CD14-positive monocyte (primary cell): Measurements from ENCODE around the gene EIF5A2. TPM values are rescaled to one million over a fixed set of nuclear protein-coding genes. Genes with fewer than 3 reads are reported as not detected.
"Not testable (repeated sequence)": the region's sequence is repeated elsewhere in the genome, so short reads cannot be mapped to it uniquely, and the experiment has no call there.

ENCODE experiments used
- DNase-seq, 3 donors: peaks; one replicate each; pipeline ENCODE4 v3.0.0-alpha.2; 2011 to 2022
- H2AFZ ChIP-seq: 2 replicates; pipeline ENCODE4 v1.6.0; 2012; ENCODE audit warnings: mild to moderate bottlenecking, low read depth, low read length, inconsistent platforms; ENCODE audit not compliant: insufficient read depth, poor library complexity, severe bottlenecking
- H3K27ac ChIP-seq, 2 donors: 1 replicate in 1 of 2; 2 replicates in 1 of 2; pipeline ENCODE4 v1.5.1; 2012 to 2013; ENCODE audit warnings: low read length in 2 of 2, control low read depth in 1 of 2, inconsistent platforms in 1 of 2, low read depth in 1 of 2, mild to moderate bottlenecking in 1 of 2
- H3K27me3 ChIP-seq, 2 donors: one replicate each; pipeline versions ENCODE4 v1.6.0 to v1.6.1; 2011 to 2013; ENCODE audit warnings: low read length in 2 of 2; ENCODE audit not compliant: control insufficient read depth in 2 of 2, insufficient read depth in 2 of 2
- H3K36me3 ChIP-seq, 2 donors: replicated peaks in 1 of 2; 1 replicate in 1 of 2; 2 replicates in 1 of 2; pipeline versions ENCODE4 v1.5.1 to v1.6.1; 2012 to 2013; ENCODE audit warnings: low read length in 2 of 2, control low read depth in 1 of 2, inconsistent platforms in 1 of 2, mild to moderate bottlenecking in 1 of 2; ENCODE audit not compliant: insufficient read depth in 2 of 2, control insufficient read depth in 1 of 2
- H3K4me1 ChIP-seq, 2 donors: 1 replicate in 1 of 2; 2 replicates in 1 of 2; pipeline versions ENCODE4 v1.5.1 to v1.6.1; 2012 to 2013; ENCODE audit warnings: low read length in 2 of 2, control low read depth in 1 of 2, inconsistent platforms in 1 of 2, mild to moderate bottlenecking in 1 of 2, moderate library complexity in 1 of 2; ENCODE audit not compliant: insufficient read depth in 2 of 2, control insufficient read depth in 1 of 2
- H3K4me2 ChIP-seq: replicated peaks from 2 replicates; pipeline ENCODE3; 2012; ENCODE audit warnings: low read length, moderate library complexity, mild to moderate bottlenecking; ENCODE audit not compliant: poor library complexity, severe bottlenecking; ENCODE audit errors: extremely low read depth
- H3K4me3 ChIP-seq, 3 experiments: fragments of 200-600 bp in 1 of 3; sonication (generic) in 1 of 3; replicated peaks in 1 of 3; 1 replicate in 2 of 3; 2 replicates in 1 of 3; pipeline ENCODE4 v1.5.1; 2011 to 2013; ENCODE audit warnings: low read length in 3 of 3, mild to moderate bottlenecking in 3 of 3, control low read depth in 2 of 3, low read depth in 2 of 3, inconsistent platforms in 1 of 3, moderate library complexity in 1 of 3
- H3K79me2 ChIP-seq: 2 replicates; pipeline ENCODE4 v1.6.0; 2012; ENCODE audit warnings: mild to moderate bottlenecking, control low read depth, inconsistent platforms, low read length, moderate library complexity; ENCODE audit not compliant: insufficient read depth
- H3K9ac ChIP-seq: 2 replicates; pipeline ENCODE4 v1.6.0; 2017; ENCODE audit warnings: low read length, mild to moderate bottlenecking; ENCODE audit not compliant: insufficient read depth, poor library complexity, severe bottlenecking
- H3K9me3 ChIP-seq, 2 donors: replicated peaks in 1 of 2; 1 replicate in 1 of 2; 2 replicates in 1 of 2; pipeline versions ENCODE4 v1.5.1 to v1.6.1; 2012 to 2013; ENCODE audit warnings: low read length in 2 of 2, control low read depth in 1 of 2; ENCODE audit not compliant: control insufficient read depth in 1 of 2, insufficient read depth in 1 of 2
- H4K20me1 ChIP-seq: 2 replicates; pipeline ENCODE4 v1.6.0; 2012; ENCODE audit warnings: mild to moderate bottlenecking, low read length, control low read depth, moderate library complexity; ENCODE audit not compliant: insufficient read depth
- H3K27ac Mint-ChIP-seq, 7 donors: one replicate each; pipeline ENCODE4 v1.8.0; 2020; ENCODE audit warnings: mild to moderate bottlenecking in 7 of 7, mixed read lengths in 7 of 7, moderate library complexity in 6 of 7, inconsistent platforms in 2 of 7
- H3K27me3 Mint-ChIP-seq, 3 donors: one replicate each; pipeline ENCODE4 v1.8.0; 2021 to 2022; ENCODE audit warnings: low read depth in 3 of 3, mild to moderate bottlenecking in 3 of 3, mixed read lengths in 3 of 3, moderate library complexity in 3 of 3, inconsistent platforms in 1 of 3
- H3K36me3 Mint-ChIP-seq, 2 donors: one replicate each; pipeline ENCODE4 v1.8.0; 2020; ENCODE audit warnings: mixed read lengths in 2 of 2, inconsistent platforms in 1 of 2, mild to moderate bottlenecking in 1 of 2
- H3K4me1 Mint-ChIP-seq: one replicate; pipeline ENCODE4 v1.8.0; 2020; ENCODE audit warnings: mild to moderate bottlenecking, mixed read lengths
- H3K4me3 Mint-ChIP-seq, 2 donors: one replicate each; pipeline ENCODE4 v1.8.0; 2020; ENCODE audit warnings: mild to moderate bottlenecking in 2 of 2, mixed read lengths in 2 of 2, moderate library complexity in 1 of 2
- H3K9me3 Mint-ChIP-seq, 7 donors: one replicate each; pipeline ENCODE4 v1.8.0; 2020 to 2022; ENCODE audit warnings: mixed read lengths in 7 of 7, mild to moderate bottlenecking in 6 of 7, moderate library complexity in 6 of 7, inconsistent platforms in 2 of 7
- CTCF ChIP-seq: fragments of 200-600 bp; IDR thresholded peaks from one replicate; pipeline ENCODE4 v1.8.0; 2022; ENCODE audit warnings: antibody characterized with exemption, mild to moderate bottlenecking
- WGBS: methylation state at CpG from one replicate; pipeline ENCODE4 v1.1.5; 2013; ENCODE audit warnings: missing lambda C conversion rate; ENCODE audit not compliant: insufficient coverage; 5-methylcytosine and 5-hydroxymethylcytosine counted together
- intact Hi-C, 2 donors: fragments of 100-400 bp; cut with micrococcal nuclease; formaldehyde crosslinking; loops; one replicate each; pipeline versions ENCODE4 v1.15.0 to v1.15.1; 2023
- polyA plus RNA-seq, 3 donors: library from polyadenylated mRNA; depleted of rRNA in 1 of 3; unstranded in 2 of 3; stranded (reverse) in 1 of 3; fragments of 300-500 nt in 2 of 3; fragments of >200 nt in 1 of 3; fragmentation: Illumina TruSeq in 2 of 3; gene quantifications; 1 replicate in 2 of 3; 2 replicates in 1 of 3; pipeline ENCODE4 v1.2.3, GENCODE V29; 2012 to 2021

Gene EIF5A2
- polyA plus RNA-seq, 3 donors = 0.49 to 5.4 (median 1.4) TPM

GRCh38 chr3:170942011-170942410 is 33.6 kb upstream of the EIF5A2 start:
- no peaks in the 10 kb centered on the region for H3K79me2 ChIP-seq
- DNase-seq = no peak
- H2AFZ ChIP-seq = no peak overlapping the region
- H3K36me3 Mint-ChIP-seq = no peaks in the 10 kb centered on the region
- intact Hi-C loops = no loop called here
- H3K9me3 ChIP-seq = peaks cover 10 to 16% of the 10 kb centered on the region in 2 donors
- no peaks in the 10 kb centered on the region for H3K4me1 ChIP-seq
- H3K27ac Mint-ChIP-seq = no peak overlapping the region
- peaks cover 0 to 4% (median 0%) of the 10 kb centered on the region in 3 donors for H3K27me3 Mint-ChIP-seq
- H3K9ac ChIP-seq = no peak overlapping the region
- H3K4me3 ChIP-seq = no peak overlapping the region
- H3K9me3 Mint-ChIP-seq = peaks cover 6 to 31% (median 22%) of the 10 kb centered on the region in 7 donors
- H3K4me3 Mint-ChIP-seq = no peak overlapping the region
- TF ChIP-seq CTCF = no peak
- H4K20me1 ChIP-seq = no peaks in the 10 kb centered on the region
- H3K27ac ChIP-seq = no peak overlapping the region
- no peak overlapping the region for H3K4me2 ChIP-seq
- no peaks in the 10 kb centered on the region for H3K4me1 Mint-ChIP-seq
- H3K27me3 ChIP-seq = no peaks in the 10 kb centered on the region
- no peaks in the 10 kb centered on the region for H3K36me3 ChIP-seq

GRCh38 chr3:170941551-170941950 is 33.1 kb upstream of the EIF5A2 start:
- Mint-ChIP-seq H3K4me1 (no peaks in the 10 kb centered on the region), H3K36me3 (no peaks in the 10 kb centered on the region), H3K27ac (no peak overlapping the region), H3K9me3 (peaks cover 6 to 27% (median 19%) of the 10 kb centered on the region in 7 donors), H3K27me3 (peaks cover 0 to 4% (median 0%) of the 10 kb centered on the region in 3 donors), H3K4me3 (no peak overlapping the region)
- Histone ChIP-seq H3K9me3 (peaks cover 10 to 14% of the 10 kb centered on the region in 2 donors), H3K4me2 (no peak overlapping the region), H2AFZ (no peak overlapping the region), H3K9ac (no peak overlapping the region), H3K79me2 (no peaks in the 10 kb centered on the region), H4K20me1 (no peaks in the 10 kb centered on the region), H3K27ac (no peak overlapping the region), H3K4me1 (no peaks in the 10 kb centered on the region), H3K4me3 (no peak overlapping the region), H3K27me3 (no peaks in the 10 kb centered on the region), H3K36me3 (no peaks in the 10 kb centered on the region)
- no peak for DNase-seq
- no CpG with 5 or more reads among the region's 1 CpG for WGBS
- intact Hi-C loops = no loop called here
- TF ChIP-seq CTCF = no peak

GRCh38 chr3:170933039-170933438 is 24.6 kb upstream of the EIF5A2 start:
- H3K36me3 ChIP-seq, H3K4me3 ChIP-seq, H3K27ac ChIP-seq, DNase-seq, H3K4me1 ChIP-seq, H3K36me3 Mint-ChIP-seq, H3K4me1 Mint-ChIP-seq, H3K9me3 ChIP-seq, H3K9ac ChIP-seq, H4K20me1 ChIP-seq, H3K4me3 Mint-ChIP-seq, H3K27me3 Mint-ChIP-seq, H3K79me2 ChIP-seq, H3K27ac Mint-ChIP-seq, intact Hi-C loops, H3K27me3 ChIP-seq, H2AFZ ChIP-seq, H3K4me2 ChIP-seq, H3K9me3 Mint-ChIP-seq: not testable (repeated sequence)
- no CpG with 5 or more reads among the region's 4 CpGs for WGBS
